Measurements from ENCODE around the gene EFEMP1.

Gene EFEMP1

DNA sequence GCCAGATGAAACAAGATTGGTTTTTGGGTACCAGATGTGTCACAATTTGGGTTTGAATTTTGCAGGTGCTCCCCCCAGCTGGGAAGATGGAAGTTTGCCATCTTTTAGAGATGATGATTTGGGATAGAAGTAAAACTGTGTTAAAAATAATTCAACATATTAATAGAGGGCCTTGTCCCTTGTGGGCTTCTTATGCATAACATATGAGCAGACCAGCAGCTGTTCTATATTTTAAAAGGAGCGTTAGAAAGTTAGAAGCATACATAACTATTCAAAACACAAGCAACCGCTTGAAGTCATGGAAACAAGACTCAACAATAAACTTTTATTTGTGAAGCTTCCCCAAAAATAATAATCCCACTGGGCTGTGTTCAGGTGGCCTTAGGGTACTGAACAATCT, 62.8 kb downstream of the EFEMP1 start:
- no peak for DNase-seq (ENCODE audit: extremely low read depth, insufficient read length)
- Histone ChIP-seq H3K36me3 (ENCODE audit: control insufficient read depth, insufficient read depth, low read length) (no peaks in the 10 kb centered on the region), H3K27me3 (replicated peaks; ENCODE audit: control insufficient read depth, insufficient read depth, low read length) (no peaks in the 10 kb centered on the region), H3K4me3 (replicated peaks; ENCODE audit: low read depth, low read length) (no peak overlapping the region)
- TF ChIP-seq, protein P1, sequence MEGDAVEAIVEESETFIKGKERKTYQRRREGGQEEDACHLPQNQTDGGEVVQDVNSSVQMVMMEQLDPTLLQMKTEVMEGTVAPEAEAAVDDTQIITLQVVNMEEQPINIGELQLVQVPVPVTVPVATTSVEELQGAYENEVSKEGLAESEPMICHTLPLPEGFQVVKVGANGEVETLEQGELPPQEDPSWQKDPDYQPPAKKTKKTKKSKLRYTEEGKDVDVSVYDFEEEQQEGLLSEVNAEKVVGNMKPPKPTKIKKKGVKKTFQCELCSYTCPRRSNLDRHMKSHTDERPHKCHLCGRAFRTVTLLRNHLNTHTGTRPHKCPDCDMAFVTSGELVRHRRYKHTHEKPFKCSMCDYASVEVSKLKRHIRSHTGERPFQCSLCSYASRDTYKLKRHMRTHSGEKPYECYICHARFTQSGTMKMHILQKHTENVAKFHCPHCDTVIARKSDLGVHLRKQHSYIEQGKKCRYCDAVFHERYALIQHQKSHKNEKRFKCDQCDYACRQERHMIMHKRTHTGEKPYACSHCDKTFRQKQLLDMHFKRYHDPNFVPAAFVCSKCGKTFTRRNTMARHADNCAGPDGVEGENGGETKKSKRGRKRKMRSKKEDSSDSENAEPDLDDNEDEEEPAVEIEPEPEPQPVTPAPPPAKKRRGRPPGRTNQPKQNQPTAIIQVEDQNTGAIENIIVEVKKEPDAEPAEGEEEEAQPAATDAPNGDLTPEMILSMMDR (IDR thresholded peaks at IDR 0.05; ENCODE audit: insufficient read depth, low read length, poor library complexity, severe bottlenecking), result no peak

DNA sequence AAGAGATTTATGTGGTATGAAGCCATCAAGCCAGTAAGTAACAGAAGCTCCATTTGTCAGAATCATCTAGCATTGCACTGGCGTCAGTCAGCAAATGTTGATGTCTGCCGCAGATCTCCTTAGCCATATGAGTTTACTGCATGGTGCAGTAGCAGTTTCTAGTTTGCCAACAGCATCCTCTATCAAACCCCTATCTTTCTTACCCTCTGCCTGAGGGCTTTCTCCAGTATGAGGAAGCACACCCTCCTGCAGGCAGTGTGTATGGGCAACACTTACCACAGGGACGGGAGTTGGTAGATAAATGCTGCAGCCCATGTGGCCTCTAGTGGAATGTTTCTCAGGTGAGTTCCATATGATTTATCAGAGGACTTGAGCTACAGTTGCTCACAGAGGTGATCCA, 63.7 kb downstream of the EFEMP1 start:
- no peak for DNase-seq (ENCODE audit: extremely low read depth, insufficient read length)
- no peaks in the 10 kb centered on the region for H3K27me3 ChIP-seq (replicated peaks; ENCODE audit: control insufficient read depth, insufficient read depth, low read length)
- H3K36me3 ChIP-seq (ENCODE audit: control insufficient read depth, insufficient read depth, low read length), result no peaks in the 10 kb centered on the region
- TF ChIP-seq, protein P1 (IDR thresholded peaks at IDR 0.05; ENCODE audit: insufficient read depth, low read length, poor library complexity, severe bottlenecking), result no peak
- no peak overlapping the region for H3K4me3 ChIP-seq (replicated peaks; ENCODE audit: low read depth, low read length)

DNA sequence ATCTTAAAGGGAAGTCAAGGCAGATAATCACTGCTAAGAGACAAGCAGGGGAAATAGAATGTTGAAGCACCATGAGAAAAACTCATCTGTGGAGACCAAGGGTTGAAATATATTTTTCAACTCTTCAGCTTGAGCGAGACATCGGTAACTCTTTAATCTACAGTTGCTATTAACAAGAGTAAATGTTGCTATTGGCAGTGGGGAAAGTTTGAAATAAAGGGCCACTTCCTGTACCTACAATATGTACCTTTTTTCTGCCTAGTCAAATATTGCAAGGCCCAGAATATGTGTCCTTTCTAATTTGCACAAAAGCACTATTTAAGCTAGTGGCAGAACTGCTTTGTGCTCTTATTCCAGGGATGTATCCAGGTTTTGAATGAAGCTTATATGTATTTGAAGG, 65.8 kb downstream of the EFEMP1 start:
- TF ChIP-seq, protein P1 (IDR thresholded peaks at IDR 0.05; ENCODE audit: insufficient read depth, low read length, poor library complexity, severe bottlenecking), result no peak

DNA sequence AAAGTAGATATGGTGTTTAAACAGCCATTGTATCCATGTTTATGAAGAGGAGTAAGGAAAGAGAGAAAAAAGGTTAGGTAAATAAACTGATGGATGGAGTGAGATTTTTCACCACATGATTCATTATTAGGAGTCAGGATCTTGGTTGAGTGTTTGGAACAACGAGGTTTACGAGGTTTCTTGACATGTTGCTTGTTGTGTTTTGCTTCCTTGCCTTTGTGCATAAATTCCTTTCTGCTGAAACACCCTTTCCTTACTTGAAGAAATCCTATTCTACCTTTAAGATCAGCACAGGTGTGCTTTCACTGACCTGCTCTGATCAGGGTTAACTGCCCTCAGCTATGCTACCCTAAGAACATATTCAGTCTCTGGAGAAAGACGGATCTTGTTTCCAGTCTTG, 66.6 kb downstream of the EFEMP1 start:
- TF ChIP-seq, protein P1 (IDR thresholded peaks at IDR 0.05; ENCODE audit: insufficient read depth, low read length, poor library complexity, severe bottlenecking), result no peak
- Histone ChIP-seq H3K36me3 (ENCODE audit: control insufficient read depth, insufficient read depth, low read length) (no peaks in the 10 kb centered on the region), H3K27me3 (replicated peaks; ENCODE audit: control insufficient read depth, insufficient read depth, low read length) (no peaks in the 10 kb centered on the region), H3K4me3 (replicated peaks; ENCODE audit: low read depth, low read length) (no peak overlapping the region)
- DNase-seq (ENCODE audit: extremely low read depth, insufficient read length), result no peak

More for the DNA sequence above, 65.8 kb downstream of the EFEMP1 start:
- no peak for DNase-seq (ENCODE audit: extremely low read depth, insufficient read length)
- Histone ChIP-seq H3K36me3 (ENCODE audit: control insufficient read depth, insufficient read depth, low read length) (no peaks in the 10 kb centered on the region), H3K27me3 (replicated peaks; ENCODE audit: control insufficient read depth, insufficient read depth, low read length) (no peaks in the 10 kb centered on the region), H3K4me3 (replicated peaks; ENCODE audit: low read depth, low read length) (no peak overlapping the region)

DNA sequence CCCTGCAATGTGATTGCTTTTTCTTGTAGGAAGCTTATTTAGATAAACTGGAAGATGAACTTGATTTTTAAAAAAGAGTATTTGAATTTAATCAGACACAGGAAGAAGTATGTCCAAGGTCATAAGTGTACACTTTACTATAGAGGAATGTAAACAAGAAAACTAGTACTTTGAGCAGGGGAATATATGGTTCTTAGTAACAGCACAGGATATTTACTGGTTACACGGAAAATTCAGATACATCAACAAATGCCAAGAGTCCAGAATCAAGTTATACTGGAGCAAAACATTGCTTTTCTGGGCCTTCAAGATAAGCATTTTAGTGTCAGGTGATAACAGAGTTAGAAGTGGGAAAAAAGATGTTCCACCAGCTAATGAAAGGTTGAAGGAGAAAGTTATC, 75.5 kb downstream of the EFEMP1 start:
- no peak for DNase-seq (ENCODE audit: extremely low read depth, insufficient read length)
- TF ChIP-seq, protein P1 (IDR thresholded peaks at IDR 0.05; ENCODE audit: insufficient read depth, low read length, poor library complexity, severe bottlenecking), result no peak

DNA sequence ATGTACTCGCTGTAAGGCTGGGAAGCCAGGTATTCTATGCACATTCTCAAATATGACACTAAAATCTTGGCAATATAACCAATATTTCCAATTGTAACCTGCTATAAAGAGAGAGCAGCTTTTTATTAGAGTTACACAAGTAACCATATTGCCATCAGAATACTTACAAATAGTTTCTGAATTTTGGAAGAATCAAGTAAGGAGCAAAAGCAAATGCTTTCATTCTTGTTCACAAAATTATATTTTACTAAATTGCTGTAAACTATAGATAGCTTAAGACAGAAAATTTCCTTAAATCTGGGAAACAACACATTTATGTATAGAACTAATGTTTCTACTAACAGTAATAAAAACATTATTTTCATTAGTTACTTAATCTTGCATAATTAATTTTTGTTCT, 77.2 kb downstream of the EFEMP1 start:
- Histone ChIP-seq H3K4me3 (replicated peaks; ENCODE audit: low read depth, low read length) (no peak overlapping the region), H3K36me3 (ENCODE audit: control insufficient read depth, insufficient read depth, low read length) (no peaks in the 10 kb centered on the region), H3K27me3 (replicated peaks; ENCODE audit: control insufficient read depth, insufficient read depth, low read length) (no peaks in the 10 kb centered on the region)
- TF ChIP-seq, protein P1 (IDR thresholded peaks at IDR 0.05; ENCODE audit: insufficient read depth, low read length, poor library complexity, severe bottlenecking), result no peak
- no peak for DNase-seq (ENCODE audit: extremely low read depth, insufficient read length)

More for the DNA sequence above, 75.5 kb downstream of the EFEMP1 start:
- H3K36me3 ChIP-seq (ENCODE audit: control insufficient read depth, insufficient read depth, low read length), result no peaks in the 10 kb centered on the region
- H3K4me3 ChIP-seq (replicated peaks; ENCODE audit: low read depth, low read length), result no peak overlapping the region
- no peaks in the 10 kb centered on the region for H3K27me3 ChIP-seq (replicated peaks; ENCODE audit: control insufficient read depth, insufficient read depth, low read length)

All from GM06990 (cell line).